Measurements from ENCODE around the gene GABRD.

GABRD gene

DNA sequence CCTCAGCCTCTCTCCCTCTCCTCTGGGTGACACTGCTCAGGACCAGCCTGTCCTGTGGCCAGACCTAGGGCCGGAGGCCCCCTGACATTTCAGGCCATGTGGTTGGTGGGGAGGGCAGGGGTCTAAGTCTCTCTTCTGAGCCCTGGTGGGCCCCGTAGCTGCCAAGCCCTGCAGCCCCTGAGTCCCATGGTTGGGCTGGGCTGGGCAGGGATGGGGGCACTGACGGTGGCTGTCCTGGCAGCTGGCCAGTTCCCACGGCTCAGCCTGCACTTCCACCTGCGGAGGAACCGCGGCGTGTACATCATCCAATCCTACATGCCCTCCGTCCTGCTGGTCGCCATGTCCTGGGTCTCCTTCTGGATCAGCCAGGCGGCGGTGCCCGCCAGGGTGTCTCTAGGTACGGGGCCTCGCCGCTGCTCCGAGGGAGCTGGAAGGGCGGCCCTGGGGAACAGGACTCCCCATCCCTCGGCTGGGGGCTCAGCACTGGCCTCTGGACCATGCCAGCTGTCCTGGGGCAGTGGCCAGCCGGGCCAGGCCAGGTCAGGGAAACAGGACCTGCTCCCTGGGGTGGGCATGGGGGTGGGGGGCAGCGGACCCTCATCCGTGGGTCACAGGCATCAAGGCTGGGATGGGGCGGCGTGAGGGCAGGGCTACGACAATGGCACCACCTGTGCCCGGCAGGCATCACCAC is 9.9 kb downstream of the GABRD start:
- no peak overlapping the region for H3K4me3 ChIP-seq (ENCODE audit: low read depth, low read length)
- no peaks in the 10 kb centered on the region for H3K4me1 ChIP-seq (ENCODE audit: control insufficient read depth, insufficient read depth, low read length, unreplicated experiment)
- H3K27me3 ChIP-seq (ENCODE audit: insufficient read depth, low read length): peaks cover 15% of the 10 kb centered on the region; the same call in 1 of the 2 replicates
- no peak overlapping the region for H3K27ac ChIP-seq (ENCODE audit: low read depth, low read length)
- H2AFZ ChIP-seq (ENCODE audit: low read length, unreplicated experiment): no peak overlapping the region
- no peaks in the 10 kb centered on the region for H3K79me2 ChIP-seq (ENCODE audit: control insufficient read depth, insufficient read depth, low read length, unreplicated experiment)
- no peaks in the 10 kb centered on the region for H3K36me3 ChIP-seq (ENCODE audit: insufficient read depth, low read length)

DNA sequence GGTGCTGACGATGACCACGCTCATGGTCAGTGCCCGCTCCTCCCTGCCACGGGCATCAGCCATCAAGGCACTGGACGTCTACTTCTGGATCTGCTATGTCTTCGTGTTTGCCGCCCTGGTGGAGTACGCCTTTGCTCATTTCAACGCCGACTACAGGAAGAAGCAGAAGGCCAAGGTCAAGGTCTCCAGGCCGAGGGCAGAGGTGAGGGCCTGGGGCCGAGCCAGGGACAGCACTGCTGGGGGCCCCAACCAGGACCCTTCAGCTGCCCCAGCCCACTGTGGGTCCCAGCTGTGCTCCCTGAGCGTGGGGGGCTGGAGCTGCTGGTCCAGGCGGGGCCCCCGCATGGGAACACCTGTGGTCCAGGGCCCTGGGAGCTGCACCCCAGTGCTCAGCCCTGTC is 10.4 kb downstream of the GABRD start:
- peaks cover 11% of the 10 kb centered on the region; the same call in 1 of the 2 replicates for H3K27me3 ChIP-seq (ENCODE audit: insufficient read depth, low read length)

DNA sequence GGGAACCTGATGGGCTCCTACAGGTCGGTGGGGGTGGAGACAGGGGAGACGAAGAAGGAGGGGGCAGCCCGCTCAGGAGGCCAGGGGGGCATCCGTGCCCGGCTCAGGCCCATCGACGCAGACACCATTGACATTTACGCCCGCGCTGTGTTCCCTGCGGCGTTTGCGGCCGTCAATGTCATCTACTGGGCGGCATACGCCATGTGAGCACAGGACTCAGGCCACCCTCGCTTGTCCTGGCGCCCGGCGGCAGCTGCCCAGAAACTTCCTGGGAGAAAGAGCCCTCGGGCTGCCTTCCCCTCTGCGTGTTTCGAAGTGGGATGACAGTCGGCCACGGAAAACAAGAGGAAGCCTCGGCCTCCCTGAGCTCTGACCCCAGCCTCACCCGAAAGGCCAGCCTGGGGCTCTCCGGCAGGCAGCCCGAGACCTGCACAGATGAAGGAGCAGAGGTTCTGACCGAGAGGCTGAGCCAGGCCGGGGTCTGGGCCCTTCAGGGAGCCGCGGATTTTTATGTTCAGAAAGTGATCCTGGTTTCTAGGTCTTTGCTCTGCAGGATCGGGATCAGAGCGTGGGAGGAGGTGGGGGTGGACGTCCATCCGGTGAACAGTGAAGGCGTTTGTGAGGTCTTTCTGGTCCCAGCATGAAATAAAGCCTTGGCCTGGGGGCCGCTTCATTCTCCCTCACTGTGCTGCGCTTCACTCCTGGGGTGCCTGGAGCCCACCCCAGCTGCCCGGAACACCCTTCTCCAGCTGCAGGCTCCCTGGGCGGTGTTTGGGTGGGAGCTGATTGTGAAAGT is 11.1 kb downstream of the GABRD start:
- H3K27ac ChIP-seq (ENCODE audit: low read depth, low read length): no peak overlapping the region
- no peak overlapping the region for H2AFZ ChIP-seq (ENCODE audit: low read length, unreplicated experiment)
- no peaks in the 10 kb centered on the region for H3K4me1 ChIP-seq (ENCODE audit: control insufficient read depth, insufficient read depth, low read length, unreplicated experiment)
- H3K79me2 ChIP-seq (ENCODE audit: control insufficient read depth, insufficient read depth, low read length, unreplicated experiment): no peaks in the 10 kb centered on the region
- H3K4me3 ChIP-seq (ENCODE audit: low read depth, low read length): no peak overlapping the region
- no peaks in the 10 kb centered on the region for H3K36me3 ChIP-seq (ENCODE audit: insufficient read depth, low read length)
- peaks cover 5% of the 10 kb centered on the region; the same call in 1 of the 2 replicates for H3K27me3 ChIP-seq (ENCODE audit: insufficient read depth, low read length)

More for the DNA sequence above, 10.4 kb downstream of the GABRD start:
- H2AFZ ChIP-seq (ENCODE audit: low read length, unreplicated experiment): no peak overlapping the region
- no peak overlapping the region for H3K4me3 ChIP-seq (ENCODE audit: low read depth, low read length)
- H3K36me3 ChIP-seq (ENCODE audit: insufficient read depth, low read length): no peaks in the 10 kb centered on the region
- no peaks in the 10 kb centered on the region for H3K4me1 ChIP-seq (ENCODE audit: control insufficient read depth, insufficient read depth, low read length, unreplicated experiment)
- no peak overlapping the region for H3K27ac ChIP-seq (ENCODE audit: low read depth, low read length)
- H3K79me2 ChIP-seq (ENCODE audit: control insufficient read depth, insufficient read depth, low read length, unreplicated experiment): no peaks in the 10 kb centered on the region

DNA sequence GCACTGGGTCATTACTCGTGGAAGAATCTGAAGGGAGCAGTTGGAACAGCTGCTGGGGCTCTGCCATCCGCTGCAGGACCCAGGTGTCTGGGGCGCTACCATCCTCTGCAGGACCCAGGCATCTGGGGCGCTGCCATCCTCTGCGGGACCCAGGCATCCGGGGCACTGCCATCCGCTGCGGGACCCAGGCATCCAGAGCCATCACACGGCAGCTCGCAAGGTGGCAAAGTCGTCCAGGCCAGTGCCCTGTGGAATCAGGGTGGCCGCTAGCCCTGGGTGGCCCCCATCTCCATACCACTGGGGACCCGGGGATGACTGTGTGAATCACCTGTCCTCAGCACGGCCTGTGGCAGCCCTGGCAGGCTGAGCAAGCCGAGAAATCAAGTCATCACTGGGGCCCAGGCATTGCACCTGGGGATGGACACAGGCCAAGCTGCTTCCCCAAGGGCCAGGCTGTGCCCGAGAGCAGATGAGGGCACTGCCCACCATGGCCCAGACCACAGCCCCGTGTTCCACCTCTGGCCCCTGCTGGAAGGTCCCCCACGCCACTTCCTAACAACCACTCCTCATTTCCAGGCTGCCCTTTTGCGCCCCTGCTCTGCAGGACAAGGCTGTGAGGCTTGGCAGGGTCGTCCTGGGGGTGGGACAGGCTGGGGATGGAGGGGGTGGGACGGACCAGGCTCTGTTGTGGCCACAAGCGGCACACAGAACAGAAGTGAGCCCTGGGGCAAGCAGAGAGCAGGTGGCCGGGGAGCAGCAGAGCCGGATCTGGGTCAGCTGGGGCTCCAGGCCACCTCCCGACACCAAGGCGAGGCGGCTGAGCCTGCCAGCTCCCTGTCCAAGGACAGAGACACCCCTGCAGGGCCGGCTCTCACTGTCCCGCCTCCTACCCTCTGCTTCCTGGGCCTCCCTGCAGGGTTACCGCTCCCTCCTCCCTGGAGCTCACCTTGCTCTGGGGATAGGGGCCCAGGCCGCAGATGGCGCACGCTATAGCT is 12.7 kb downstream of the GABRD start:
- H3K4me1 ChIP-seq (ENCODE audit: control insufficient read depth, insufficient read depth, low read length, unreplicated experiment): no peaks in the 10 kb centered on the region
- no peaks in the 10 kb centered on the region for H3K79me2 ChIP-seq (ENCODE audit: control insufficient read depth, insufficient read depth, low read length, unreplicated experiment)
- H3K27ac ChIP-seq (ENCODE audit: low read depth, low read length): no peak overlapping the region
- no peak overlapping the region for H2AFZ ChIP-seq (ENCODE audit: low read length, unreplicated experiment)
- 0 out of 2 replicates have a peak, but pooled peaks cover 4% of the 10 kb centered on the region for H3K27me3 ChIP-seq (ENCODE audit: insufficient read depth, low read length)
- no peaks in the 10 kb centered on the region for H3K36me3 ChIP-seq (ENCODE audit: insufficient read depth, low read length)
- H3K4me3 ChIP-seq (ENCODE audit: low read depth, low read length): no peak overlapping the region

DNA sequence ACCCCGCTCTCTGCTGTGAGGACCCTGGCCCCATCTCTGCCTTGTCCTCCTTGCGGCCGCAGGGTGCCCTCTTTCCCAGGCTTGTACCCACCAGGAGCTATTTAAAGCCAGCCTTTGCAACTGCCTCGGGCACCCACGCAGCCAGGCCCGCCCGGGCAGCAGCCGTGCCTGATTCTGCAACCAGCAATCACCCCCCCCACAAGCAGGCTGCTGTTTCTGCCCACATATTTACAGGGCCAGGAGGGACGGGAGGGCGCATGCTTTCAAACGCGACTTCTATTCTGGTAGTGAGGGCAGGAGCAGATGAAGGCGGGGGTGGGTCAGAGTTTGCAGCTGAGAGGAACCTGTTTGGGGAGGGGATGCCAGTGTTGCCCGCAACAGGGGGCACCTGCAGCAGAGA is 13.6 kb downstream of the GABRD start:
- Histone ChIP-seq H3K27me3 (ENCODE audit: insufficient read depth, low read length) (0 out of 2 replicates have a peak, but pooled peaks cover 5% of the 10 kb centered on the region), H3K4me3 (ENCODE audit: low read depth, low read length) (no peak overlapping the region)

DNA sequence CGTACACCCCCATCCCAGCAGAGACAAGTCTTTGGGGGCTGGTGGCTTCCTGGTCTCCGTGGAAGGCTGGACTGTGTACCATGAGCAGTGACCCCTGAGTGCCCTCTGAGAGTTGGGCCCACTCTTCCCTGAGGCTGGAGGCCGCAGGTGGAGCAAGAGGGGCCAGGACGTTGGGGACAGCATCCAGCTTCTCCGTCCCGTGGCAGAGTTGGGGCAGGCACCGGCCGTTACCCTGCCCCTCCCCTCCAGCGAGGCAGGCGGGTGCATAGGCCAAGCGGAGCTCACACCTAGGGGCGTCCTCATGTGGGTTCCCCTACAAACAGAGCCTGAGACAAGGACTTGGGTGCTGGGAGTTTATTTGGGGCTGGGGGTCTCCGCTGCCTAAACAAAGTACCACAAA is 14.0 kb downstream of the GABRD start:
- Histone ChIP-seq H3K27me3 (ENCODE audit: insufficient read depth, low read length) (peaks cover 8% of the 10 kb centered on the region; the same call in 1 of the 2 replicates), H3K27ac (ENCODE audit: low read depth, low read length) (no peak overlapping the region), H3K4me3 (ENCODE audit: low read depth, low read length) (no peak overlapping the region), H2AFZ (ENCODE audit: low read length, unreplicated experiment) (no peak overlapping the region), H3K4me1 (ENCODE audit: control insufficient read depth, insufficient read depth, low read length, unreplicated experiment) (no peaks in the 10 kb centered on the region), H3K79me2 (ENCODE audit: control insufficient read depth, insufficient read depth, low read length, unreplicated experiment) (no peaks in the 10 kb centered on the region), H3K36me3 (ENCODE audit: insufficient read depth, low read length) (no peaks in the 10 kb centered on the region)

More for the DNA sequence above, 13.6 kb downstream of the GABRD start:
- no peak overlapping the region for H3K27ac ChIP-seq (ENCODE audit: low read depth, low read length)
- H3K36me3 ChIP-seq (ENCODE audit: insufficient read depth, low read length): no peaks in the 10 kb centered on the region
- no peaks in the 10 kb centered on the region for H3K4me1 ChIP-seq (ENCODE audit: control insufficient read depth, insufficient read depth, low read length, unreplicated experiment)
- H3K79me2 ChIP-seq (ENCODE audit: control insufficient read depth, insufficient read depth, low read length, unreplicated experiment): no peaks in the 10 kb centered on the region
- no peak overlapping the region for H2AFZ ChIP-seq (ENCODE audit: low read length, unreplicated experiment)

DNA sequence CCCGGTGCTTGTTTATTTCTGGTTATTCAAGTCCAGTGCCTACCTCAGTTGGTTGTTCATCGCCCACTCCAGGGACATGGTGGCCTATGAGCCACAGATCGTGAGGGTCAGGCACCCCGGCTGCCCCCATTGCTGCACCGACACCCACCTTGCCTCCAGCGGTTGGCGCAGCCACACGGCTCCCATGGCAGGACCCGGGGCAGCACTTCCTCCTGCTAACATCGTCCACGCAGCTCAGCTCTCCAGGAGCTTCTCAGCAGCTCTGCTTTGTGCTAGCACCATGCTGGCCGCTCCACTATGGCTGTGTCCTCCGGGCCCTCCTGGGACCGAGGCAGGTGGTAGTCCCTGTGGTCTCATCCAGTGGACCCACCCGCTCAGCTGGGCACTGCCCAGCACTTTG is 17.1 kb downstream of the GABRD start:
- no peak overlapping the region for H2AFZ ChIP-seq (ENCODE audit: low read length, unreplicated experiment)
- no peaks in the 10 kb centered on the region for H3K79me2 ChIP-seq (ENCODE audit: control insufficient read depth, insufficient read depth, low read length, unreplicated experiment)
- H3K4me3 ChIP-seq (ENCODE audit: low read depth, low read length): no peak overlapping the region
- no peaks in the 10 kb centered on the region for H3K4me1 ChIP-seq (ENCODE audit: control insufficient read depth, insufficient read depth, low read length, unreplicated experiment)
- peaks cover 27% of the 10 kb centered on the region for H3K27me3 ChIP-seq (ENCODE audit: insufficient read depth, low read length)
- H3K27ac ChIP-seq (ENCODE audit: low read depth, low read length): no peak overlapping the region
- H3K36me3 ChIP-seq (ENCODE audit: insufficient read depth, low read length): no peaks in the 10 kb centered on the region

DNA sequence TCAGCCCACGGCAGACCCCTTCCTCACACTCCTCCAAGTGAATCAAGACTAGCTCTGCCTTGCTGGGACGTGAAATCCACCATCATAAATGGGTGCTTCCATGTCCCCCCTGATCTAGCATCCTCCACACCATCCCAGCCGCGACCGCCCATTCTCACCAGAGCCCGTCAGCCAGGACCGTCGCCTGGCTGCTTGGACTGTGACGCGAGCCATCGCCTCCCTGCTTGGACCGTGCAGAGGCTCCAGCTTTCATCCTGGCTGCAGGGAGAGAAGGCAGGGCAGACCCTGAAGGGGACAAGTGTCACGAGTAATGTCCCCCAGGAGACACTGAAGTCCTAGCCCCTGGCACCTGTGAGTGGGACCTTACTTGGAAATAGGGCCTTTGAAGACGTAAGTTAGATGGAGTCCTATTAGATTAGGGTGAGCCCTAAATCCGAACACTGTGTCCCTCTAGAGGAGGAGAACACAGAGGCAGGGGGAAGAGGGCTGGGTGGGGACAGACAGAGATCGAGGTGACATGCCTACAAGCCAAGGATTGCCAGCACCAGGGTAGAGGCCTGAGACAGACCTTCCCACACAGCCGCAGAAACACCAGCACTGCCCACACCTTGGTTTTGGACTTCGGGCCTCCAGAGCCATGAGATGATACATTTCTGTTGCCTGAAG is 18.3 kb downstream of the GABRD start:
- Histone ChIP-seq H3K27ac (ENCODE audit: low read depth, low read length) (no peak overlapping the region), H3K4me1 (ENCODE audit: control insufficient read depth, insufficient read depth, low read length, unreplicated experiment) (no peaks in the 10 kb centered on the region), H3K36me3 (ENCODE audit: insufficient read depth, low read length) (no peaks in the 10 kb centered on the region), H3K4me3 (ENCODE audit: low read depth, low read length) (no peak overlapping the region), H2AFZ (ENCODE audit: low read length, unreplicated experiment) (no peak overlapping the region), H3K27me3 (ENCODE audit: insufficient read depth, low read length) (peaks cover 27% of the 10 kb centered on the region), H3K79me2 (ENCODE audit: control insufficient read depth, insufficient read depth, low read length, unreplicated experiment) (no peaks in the 10 kb centered on the region)

DNA sequence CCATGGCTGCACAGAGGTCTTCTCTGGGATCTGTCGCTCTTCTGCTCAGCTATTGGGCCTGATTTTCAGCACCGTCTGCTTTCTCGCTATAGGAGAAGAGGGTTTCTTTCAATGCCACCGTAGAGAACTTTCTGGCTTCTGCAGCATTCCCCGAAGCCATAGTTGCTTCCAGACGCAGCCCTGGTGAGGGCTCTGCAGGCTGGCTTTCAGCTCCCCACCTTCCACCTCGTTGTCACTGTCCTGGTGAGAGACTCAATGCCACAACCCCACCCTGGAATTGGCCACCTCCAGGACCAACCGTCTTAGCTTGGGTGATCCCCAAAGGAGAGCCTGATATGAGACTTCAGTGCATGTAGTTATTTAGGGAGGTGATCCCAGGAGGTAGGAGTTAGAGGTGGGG is 19.1 kb downstream of the GABRD start:
- H2AFZ ChIP-seq (ENCODE audit: low read length, unreplicated experiment): no peak overlapping the region
- no peak overlapping the region for H3K27ac ChIP-seq (ENCODE audit: low read depth, low read length)
- peaks cover 27% of the 10 kb centered on the region for H3K27me3 ChIP-seq (ENCODE audit: insufficient read depth, low read length)
- H3K4me3 ChIP-seq (ENCODE audit: low read depth, low read length): no peak overlapping the region
- no peaks in the 10 kb centered on the region for H3K4me1 ChIP-seq (ENCODE audit: control insufficient read depth, insufficient read depth, low read length, unreplicated experiment)
- H3K36me3 ChIP-seq (ENCODE audit: insufficient read depth, low read length): no peaks in the 10 kb centered on the region
- H3K79me2 ChIP-seq (ENCODE audit: control insufficient read depth, insufficient read depth, low read length, unreplicated experiment): no peaks in the 10 kb centered on the region

DNA sequence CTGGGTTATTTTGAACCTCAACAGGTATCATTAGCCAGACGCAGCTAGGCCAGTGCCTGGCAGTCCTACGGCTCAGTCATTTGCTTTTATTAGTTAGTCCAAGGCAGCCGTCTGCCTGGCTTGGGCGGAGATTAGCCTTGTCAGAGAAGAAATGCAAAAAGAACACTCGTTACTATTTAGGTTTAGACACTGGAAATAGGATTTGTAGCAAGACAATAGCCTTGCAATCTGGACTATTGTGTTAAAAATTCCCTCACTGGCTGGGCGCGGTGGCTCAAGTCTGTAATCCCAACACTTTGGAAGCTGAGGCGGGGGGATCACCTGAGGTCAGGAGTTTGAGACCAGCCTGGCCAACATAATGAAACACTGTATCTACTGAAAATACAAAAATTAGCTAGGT is 20.1 kb downstream of the GABRD start:
- Histone ChIP-seq H3K27ac (ENCODE audit: low read depth, low read length) (no peak overlapping the region), H3K79me2 (ENCODE audit: control insufficient read depth, insufficient read depth, low read length, unreplicated experiment) (no peaks in the 10 kb centered on the region), H3K4me1 (ENCODE audit: control insufficient read depth, insufficient read depth, low read length, unreplicated experiment) (no peaks in the 10 kb centered on the region), H3K36me3 (ENCODE audit: insufficient read depth, low read length) (no peaks in the 10 kb centered on the region), H3K4me3 (ENCODE audit: low read depth, low read length) (no peak overlapping the region), H2AFZ (ENCODE audit: low read length, unreplicated experiment) (no peak overlapping the region), H3K27me3 (ENCODE audit: insufficient read depth, low read length) (peaks cover 27% of the 10 kb centered on the region)

Data from ACC112 (cell line).